ENCODE data around the gene MTUS2. TPM values are rescaled to one million over a fixed set of nuclear protein-coding genes. Genes with fewer than 3 reads are reported as not detected.

Gene MTUS2
- total RNA-seq, 2 donors from 2014 or later: 4.0 to 5.4 TPM

DNA sequence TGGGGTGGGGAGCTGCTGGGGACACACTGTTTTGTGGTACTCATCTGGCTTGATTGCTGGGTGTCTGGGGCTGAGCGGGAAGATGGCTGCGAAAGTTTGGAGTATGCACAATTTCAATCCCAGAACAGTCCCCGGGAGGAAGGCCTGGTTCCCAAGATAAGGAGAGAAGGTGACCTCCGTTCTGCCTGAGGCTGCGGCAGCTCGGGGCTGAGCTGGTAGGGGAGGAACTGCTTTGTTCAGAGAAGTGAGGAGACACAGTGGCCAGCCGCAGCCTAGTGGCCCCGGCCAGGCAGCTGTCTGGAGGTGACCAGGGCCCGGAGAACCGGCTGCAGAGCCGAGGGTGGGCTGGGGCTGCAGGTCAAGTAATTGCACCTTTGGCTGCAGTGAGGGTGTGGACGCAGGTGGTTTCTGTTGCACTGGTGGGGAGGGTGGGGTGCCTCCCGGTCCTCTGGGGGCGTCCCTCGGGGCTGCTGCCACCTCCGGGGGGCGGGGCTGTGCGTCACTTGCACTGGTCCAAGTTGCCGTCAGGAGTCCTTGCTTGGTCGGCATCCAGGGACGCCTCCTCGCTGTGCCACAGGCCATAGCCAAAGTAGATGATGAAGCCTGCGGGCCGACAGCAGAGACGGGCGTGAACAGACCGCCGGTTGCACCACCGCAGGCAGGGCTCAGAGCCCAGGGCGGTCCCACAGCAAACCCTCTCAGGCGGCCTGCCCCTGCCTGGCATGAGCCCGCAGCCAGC lies 694.0 kb downstream of the MTUS2 start:
- Histone ChIP-seq H3K36me3 (replicated peaks in 1 of 2; ENCODE audit: insufficient read depth in 1 of 2, low read depth in 2 of 2) (peaks cover 0 to 18% of the 10 kb centered on the region in 2 donors), H3K4me1 (no peaks in the 10 kb centered on the region), H3K4me3 (no peak overlapping the region), H3K9me3 (no peaks in the 10 kb centered on the region), H3K27me3 (no peaks in the 10 kb centered on the region), H3K27ac (no peak overlapping the region)
- ATAC-seq (no peak), DNase-seq (peak in 1 of 4 donors; percentile 8)
- intact Hi-C loops (cut with DNase I): loop anchor here (10.0 kb wide), 1 partner anchor 601 kb away; no protein-coding TSS in a partner anchor
- 93 to 94% methylated on average over 20 to 23 of the region's 32 CpGs for WGBS, 2 donors
- TF ChIP-seq POLR2A (IDR thresholded peaks at IDR 0.05) (no peak), CTCF (IDR thresholded peaks at IDR 0.05) (no peak)

- no peaks in the 10 kb centered on the region for H3K9me3 ChIP-seq
- DNase-seq (no peak), ATAC-seq (no peak)
- TF ChIP-seq CTCF (IDR thresholded peaks at IDR 0.05): no peak
- no peak for TF ChIP-seq POLR2A (IDR thresholded peaks at IDR 0.05)
- H3K27me3 ChIP-seq: no peaks in the 10 kb centered on the region
- H3K4me1 ChIP-seq: no peaks in the 10 kb centered on the region
- WGBS, 2 donors: 83 to 100% methylated on average over 1 to 12 of the region's 13 CpGs
- no peak overlapping the region for H3K4me3 ChIP-seq
- peaks cover 0 to 20% of the 10 kb centered on the region in 2 donors for H3K36me3 ChIP-seq (replicated peaks in 1 of 2; ENCODE audit: insufficient read depth in 1 of 2, low read depth in 2 of 2)
- intact Hi-C loops (cut with DNase I): loop anchor here (10.0 kb wide), 1 partner anchor 600 kb away; no protein-coding TSS in a partner anchor
- H3K27ac ChIP-seq: no peak overlapping the region
These were observed 694.7 kb downstream of the MTUS2 start for GRCh38 chr13:29514720-29515310.

DNA sequence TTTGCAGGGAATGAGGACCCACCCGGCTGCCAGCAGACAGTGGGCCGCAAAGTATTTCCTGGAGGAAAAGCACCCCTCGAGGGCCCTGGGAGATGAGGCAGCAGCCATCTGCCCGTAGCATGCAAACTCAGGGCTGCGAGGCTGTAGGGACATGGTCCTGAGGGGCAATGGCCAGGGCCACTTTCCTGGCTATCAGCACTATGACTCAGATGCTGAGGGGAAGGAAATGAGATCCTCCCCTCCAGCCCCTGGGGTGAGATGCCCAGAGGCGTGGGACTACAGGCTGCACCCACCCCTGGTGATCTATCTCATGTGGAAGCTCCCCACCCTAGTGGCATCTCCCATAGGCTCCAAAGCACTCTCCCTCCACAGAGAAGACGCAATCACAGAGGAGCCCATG lies 695.2 kb downstream of the MTUS2 start:
- WGBS, 2 donors: 82 to 93% methylated on average over 3 to 7 of the region's 7 CpGs
- DNase-seq (no peak), ATAC-seq (no peak)
- peaks cover 0 to 20% of the 10 kb centered on the region in 2 donors for H3K36me3 ChIP-seq (replicated peaks in 1 of 2; ENCODE audit: insufficient read depth in 1 of 2, low read depth in 2 of 2)
- no peaks in the 10 kb centered on the region for H3K4me1 ChIP-seq
- TF ChIP-seq CTCF (IDR thresholded peaks at IDR 0.05): no peak
- no peak for TF ChIP-seq POLR2A (IDR thresholded peaks at IDR 0.05)
- no peaks in the 10 kb centered on the region for H3K9me3 ChIP-seq
- no peak overlapping the region for H3K4me3 ChIP-seq
- intact Hi-C loops (cut with DNase I): loop anchor here (10.0 kb wide), 1 partner anchor 599 kb away; no protein-coding TSS in a partner anchor
- H3K27me3 ChIP-seq: no peaks in the 10 kb centered on the region
- no peak overlapping the region for H3K27ac ChIP-seq

DNA sequence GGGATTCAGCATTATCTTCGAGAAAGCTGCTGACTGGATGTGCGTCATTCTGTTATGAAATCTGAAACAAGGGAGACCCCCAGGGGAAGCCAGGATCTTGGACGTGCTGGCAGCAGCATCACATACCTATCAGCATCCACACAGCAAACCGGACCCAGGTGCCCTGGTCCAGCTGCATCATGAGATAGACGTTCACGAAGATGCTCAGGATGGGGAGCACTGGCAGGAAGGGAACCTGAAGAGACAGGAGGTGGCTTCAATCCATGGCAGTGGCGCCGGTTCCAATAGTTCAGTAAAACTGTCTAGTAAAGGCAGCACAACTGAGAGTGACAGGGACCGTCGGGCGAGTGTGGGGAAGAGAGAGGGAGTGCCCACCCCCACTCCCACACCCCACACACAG lies 695.9 kb downstream of the MTUS2 start:
- intact Hi-C loops (cut with DNase I): loop anchor here (10.0 kb wide), 1 partner anchor 599 kb away; no protein-coding TSS in a partner anchor
- WGBS, 2 donors: 96 to 97% methylated on average over 11 of the region's 11 CpGs
- H3K36me3 ChIP-seq (replicated peaks in 1 of 2; ENCODE audit: insufficient read depth in 1 of 2, low read depth in 2 of 2): peaks cover 0 to 20% of the 10 kb centered on the region in 2 donors
- H3K4me3 ChIP-seq: no peak overlapping the region
- ATAC-seq: no peak
- H3K9me3 ChIP-seq: no peaks in the 10 kb centered on the region
- no peak for DNase-seq
- no peak overlapping the region for H3K27ac ChIP-seq
- no peaks in the 10 kb centered on the region for H3K4me1 ChIP-seq
- TF ChIP-seq CTCF (IDR thresholded peaks at IDR 0.05) (no peak), POLR2A (IDR thresholded peaks at IDR 0.05) (no peak)
- H3K27me3 ChIP-seq: no peaks in the 10 kb centered on the region

Data from body of pancreas (tissue), 4 donors.